Endothelial cell of umbilical vein (primary cell): Measurements from ENCODE around the gene STAT4. TPM values are rescaled to one million over a fixed set of nuclear protein-coding genes. Genes with fewer than 3 reads are reported as not detected.

Experiments used
- BruUV-seq: library from RNA; stranded (reverse); fragments of 400-500 nt; replicated peaks from 2 replicates; lab custom pipeline; 2021; lab: Mats Ljungman, UMichigan
- CTCF ChIA-PET: fragments of 300-600, 350-600 bp; sonication (Branson Sonifier 250); formaldehyde crosslinking; loops from one replicate; lab custom pipeline; 2021; ENCODE audit warnings: antibody characterized with exemption, inconsistent platforms; lab: Charles Lee
- POLR2A ChIA-PET: fragments of 300-600, 350-600 bp; sonication (Branson Sonifier 250); formaldehyde crosslinking; loops from one replicate; lab custom pipeline; 2021; ENCODE audit warnings: antibody characterized with exemption, inconsistent platforms; lab: Charles Lee
- DNase-seq: peaks from one replicate; pipeline ENCODE4 v3.0.0-alpha.2; 2011; ENCODE audit warnings: low read depth, low spot score
- FAIRE-seq: peaks from 2 replicates; lab custom pipeline; 2011; peaks lifted over from hg19 to GRCh38; lab: Jason Lieb, UNC
- H2AFZ ChIP-seq: 2 replicates; pipeline ENCODE4 v1.6.0; 2012; ENCODE audit warnings: low read depth, low read length, control low read depth, inconsistent platforms
- H3K27ac ChIP-seq: 2 replicates; pipeline ENCODE4 v1.5.1; 2011; ENCODE audit warnings: low read depth, mild to moderate bottlenecking, control low read depth, low read length, moderate library complexity; ENCODE audit not compliant: insufficient read depth
- H3K27me3 ChIP-seq, 2 experiments: 2 replicates each; pipeline versions ENCODE4 v1.6.0 to v1.6.1; 2011; ENCODE audit warnings: low read length in 2 of 2, mixed read lengths in 1 of 2; ENCODE audit not compliant: control insufficient read depth in 2 of 2, insufficient read depth in 2 of 2
- H3K36me3 ChIP-seq, 2 experiments: 2 replicates in 1 of 2; 3 replicates in 1 of 2; pipeline ENCODE4 v1.5.1; 2011; ENCODE audit warnings: low read length in 2 of 2, mild to moderate bottlenecking in 1 of 2, moderate library complexity in 1 of 2; ENCODE audit not compliant: control insufficient read depth in 2 of 2, insufficient read depth in 2 of 2; ENCODE audit errors: extremely low read depth in 1 of 2
- H3K4me1 ChIP-seq: 3 replicates; pipeline ENCODE4 v1.5.1; 2011; ENCODE audit warnings: mild to moderate bottlenecking, low read length; ENCODE audit not compliant: control insufficient read depth, insufficient read depth; ENCODE audit errors: extremely low read depth
- H3K4me2 ChIP-seq: 2 replicates; pipeline ENCODE4 v1.6.1; 2011; ENCODE audit warnings: low read length, control low read depth, mixed read lengths; ENCODE audit not compliant: insufficient read depth
- H3K4me3 ChIP-seq, 3 experiments: fragments of 200-600 bp in 1 of 3; sonication (generic), shearing (Covaris generic) in 1 of 3; replicated peaks in 1 of 3; 2 replicates each; pipeline ENCODE4 v1.5.1; 2011 to 2016; ENCODE audit warnings: control low read depth in 3 of 3, low read length in 3 of 3, mild to moderate bottlenecking in 2 of 3, inconsistent platforms in 1 of 3, low read depth in 1 of 3, moderate library complexity in 1 of 3; ENCODE audit not compliant: insufficient read depth in 1 of 3
- H3K79me2 ChIP-seq: 2 replicates; pipeline ENCODE4 v1.6.0; 2012; ENCODE audit warnings: low read length, inconsistent platforms; ENCODE audit not compliant: control insufficient read depth, insufficient read depth
- H3K9ac ChIP-seq: replicated peaks from 2 replicates; pipeline ENCODE3; 2011; ENCODE audit warnings: low read length, control low read depth; ENCODE audit not compliant: insufficient read depth; ENCODE audit errors: extremely low read depth
- H3K9me1 ChIP-seq: replicated peaks from 3 replicates; pipeline ENCODE4 v1.6.0; 2011; ENCODE audit warnings: mild to moderate bottlenecking, low read length; ENCODE audit not compliant: control insufficient read depth, insufficient read depth; ENCODE audit errors: extremely low read depth
- H3K9me3 ChIP-seq: replicated peaks from 2 replicates; pipeline ENCODE4 v1.5.1; 2012; ENCODE audit warnings: low read length, inconsistent platforms; ENCODE audit not compliant: control insufficient read depth, insufficient read depth
- H4K20me1 ChIP-seq: replicated peaks from 2 replicates; pipeline ENCODE3; 2011; ENCODE audit warnings: mild to moderate bottlenecking, low read length; ENCODE audit not compliant: control insufficient read depth, insufficient read depth; ENCODE audit errors: extremely low read depth
- CTCF ChIP-seq, 2 donors: IDR thresholded peaks; 1 replicate in 1 of 2; 2 replicates in 1 of 2; pipeline ENCODE4 v1.5.1; 2011; ENCODE audit warnings: low read length in 2 of 2, mild to moderate bottlenecking in 2 of 2, moderate library complexity in 2 of 2, control low read depth in 1 of 2, inconsistent platforms in 1 of 2, low read depth in 1 of 2; ENCODE audit not compliant: insufficient read depth in 1 of 2; ENCODE audit errors: extremely low read depth in 1 of 2
- EZH2 ChIP-seq: IDR thresholded peaks from 2 replicates; pipeline ENCODE4 v1.6.1; 2012; ENCODE audit warnings: borderline replicate concordance, low read depth, mild to moderate bottlenecking, moderate library complexity, low read length, inconsistent platforms; ENCODE audit not compliant: severe bottlenecking
- GATA2 ChIP-seq: IDR thresholded peaks from 2 replicates; pipeline ENCODE4 v1.7.0; 2011; ENCODE audit warnings: low read depth, mild to moderate bottlenecking, moderate library complexity, mixed read lengths, low read length; ENCODE audit not compliant: insufficient read length, insufficient read depth
- JUN ChIP-seq: IDR thresholded peaks from 2 replicates; pipeline ENCODE4 v1.6.1; 2011; ENCODE audit warnings: borderline replicate concordance, low read depth; ENCODE audit not compliant: insufficient read length, insufficient read depth
- MAX ChIP-seq: IDR thresholded peaks from 2 replicates; pipeline ENCODE4 v1.6.1; 2011; ENCODE audit not compliant: insufficient read depth, insufficient read length
- MYC ChIP-seq: IDR thresholded peaks from one replicate; pipeline ENCODE4 v1.6.1; 2011; ENCODE audit warnings: mild to moderate bottlenecking, low read depth, low read length
- POLR2A ChIP-seq: IDR thresholded peaks from 2 replicates; pipeline ENCODE4 v1.6.1; 2012; ENCODE audit warnings: low read depth, mild to moderate bottlenecking, control low read depth, low read length
- POLR2AphosphoS5 ChIP-seq: IDR thresholded peaks from 2 replicates; pipeline ENCODE4 v1.6.1; 2012; ENCODE audit warnings: low read depth, mild to moderate bottlenecking, control low read depth, low read length, moderate library complexity; ENCODE audit not compliant: insufficient read depth
- dilution Hi-C: fragments of 300-500 bp; cut with MboI; formaldehyde crosslinking; loops from one replicate; pipeline ENCODE4 v1.15.0; 2019; ENCODE audit warnings: low sequenced_read_pairs; ENCODE audit not compliant: extremely low pct_ligation_motif_present
- intact Hi-C: fragments of 100-400 bp; cut with micrococcal nuclease; formaldehyde crosslinking; loops from one replicate; pipeline ENCODE4 v1.10.0; 2022
- polyA plus RNA-seq, 4 experiments: library from polyadenylated mRNA; depleted of rRNA in 3 of 4; stranded (reverse) in 3 of 4; unstranded in 1 of 4; fragments of >200 nt; gene quantifications; 2 replicates each; pipeline versions ENCODE4 v1.2.1 to v1.2.3, GENCODE V29; 2011 to 2012; ENCODE audit warnings: missing spikeins in 1 of 4
- total RNA-seq: library from RNA; stranded (reverse); gene quantifications from 2 replicates; pipeline ENCODE4 v1.2.3, GENCODE V29; 2021

Gene STAT4
- total and polyA plus RNA-seq, 2 donors (not counting 3 experiments of a cell fraction or from before 2014, with no cell fraction given) = 0.46 to 1.2 TPM

DNA sequence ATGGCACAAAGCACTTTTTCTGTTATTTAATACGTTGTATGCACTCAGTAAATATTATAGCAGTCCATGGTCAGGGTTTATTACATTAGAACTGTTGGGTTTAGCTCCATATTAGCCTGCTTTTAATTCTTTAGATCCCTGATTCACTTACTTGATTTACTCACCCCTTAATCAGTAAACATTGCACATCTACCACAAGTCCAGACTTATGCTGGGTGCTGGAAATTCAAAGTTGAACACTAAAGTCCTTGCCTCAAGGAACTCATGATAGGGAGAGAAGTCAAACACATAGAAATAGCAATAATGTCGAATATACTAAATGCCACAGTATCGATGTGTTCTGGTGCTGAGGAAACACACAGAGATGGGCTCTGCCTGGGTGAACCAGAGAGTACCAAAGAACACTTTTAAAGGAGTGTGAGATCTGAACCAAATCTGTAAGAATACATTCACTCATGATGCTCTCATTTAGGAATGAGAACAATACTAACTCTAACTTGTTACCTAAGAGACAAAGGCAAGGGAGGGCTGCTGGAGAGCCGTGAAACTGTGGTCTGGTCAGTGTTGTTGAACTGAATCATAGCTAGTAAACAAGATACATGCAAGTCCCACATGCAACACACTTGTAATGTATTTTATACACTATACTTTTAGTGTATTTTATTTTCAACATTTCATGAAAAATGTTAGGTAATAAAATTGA, 4.9 kb downstream of the STAT4 start:
- Histone ChIP-seq H4K20me1 (no peaks in the 10 kb centered on the region), H3K9ac (no peak overlapping the region), H3K4me1 (no peaks in the 10 kb centered on the region), H3K27ac (no peak overlapping the region), H3K36me3 (no peaks in the 10 kb centered on the region), H3K9me1 (no peaks in the 10 kb centered on the region), H3K4me3 (no peak overlapping the region), H2AFZ (no peak overlapping the region), H3K9me3 (no peaks in the 10 kb centered on the region), H3K27me3 (peaks cover 3 to 7% of the 10 kb centered on the region in 2 experiments), H3K4me2 (no peak overlapping the region), H3K79me2 (no peaks in the 10 kb centered on the region)
- intact Hi-C loops (no loop called here), dilution Hi-C loops (no loop called here)
- ChIA-PET CTCF (interaction anchor here (2.3 kb wide), 1 partner anchor 9 kb away, joined by 10 read pairs; no protein-coding TSS in a partner anchor), POLR2A (no interaction called here)
- no peak for DNase-seq
- no TSS peak for BruUV-seq
- TF ChIP-seq POLR2A (no peak), JUN (no peak), CTCF (IDR thresholded peaks at IDR 0.05; ENCODE audit: extremely low read depth in 1 of 2, insufficient read depth in 1 of 2, low read depth in 1 of 2, low read length in 2 of 2) (no peak), EZH2 (no peak), POLR2AphosphoS5 (no peak), GATA2 (no peak), MYC (no peak), MAX (no peak)
- FAIRE-seq = no peak
